SK-N-SH (cell line): ENCODE results near the gene PIPOX.

Source experiments
- FOXM1 ChIP-seq: IDR thresholded peaks from 2 replicates; pipeline ENCODE4 v1.4.0; 2012; ENCODE audit warnings: low read depth, mild to moderate bottlenecking
- GABPA ChIP-seq: IDR thresholded peaks from 2 replicates; pipeline ENCODE4 v1.4.0; 2012; ENCODE audit warnings: low read depth, mild to moderate bottlenecking
- POLR2AphosphoS5 ChIP-seq: IDR thresholded peaks from 2 replicates; pipeline ENCODE4 v1.6.1; 2012; ENCODE audit warnings: low read depth, low read length

DNA sequence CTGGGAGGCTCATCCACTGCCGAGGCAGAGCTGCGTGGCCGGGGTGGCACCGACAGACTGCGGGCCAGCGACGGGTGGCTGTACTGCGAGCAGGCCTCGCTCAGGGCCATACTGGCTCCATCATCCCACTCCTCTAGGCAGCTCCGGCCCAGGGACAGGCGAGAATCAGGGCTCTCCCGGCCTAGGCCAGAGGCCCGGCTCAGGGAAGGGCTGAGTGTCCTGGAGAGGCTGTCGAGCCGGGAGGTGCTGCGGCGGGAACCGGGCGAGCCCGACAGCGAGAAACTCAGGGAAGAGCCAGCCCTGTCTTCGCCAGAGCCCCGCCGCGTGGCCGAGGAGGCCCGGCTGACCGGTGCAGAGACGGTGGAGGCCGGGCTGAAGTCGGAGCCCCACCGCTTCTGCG is 37.4 kb downstream of the PIPOX start:
- TF ChIP-seq POLR2AphosphoS5 (no peak), GABPA (no peak), FOXM1 (no peak)
